Dendritic cell treated with granulocyte-macrophage colony-stimulating factor and Interleukin-4, amounts not matched to agents 40 ng/mL and 50 ng/mL, for 4 days (primary cell): ENCODE data around the gene ACRV1.

Source experiments
- H3K27ac Mint-ChIP-seq: one replicate; pipeline ENCODE4 v1.8.0; 2022; ENCODE audit warnings: mild to moderate bottlenecking, mixed read lengths
- H3K27me3 Mint-ChIP-seq: one replicate; pipeline ENCODE4 v1.8.0; 2022; ENCODE audit warnings: mild to moderate bottlenecking, mixed read lengths
- H3K36me3 Mint-ChIP-seq: one replicate; pipeline ENCODE4 v1.8.0; 2022; ENCODE audit warnings: low read depth, mixed read lengths
- H3K4me1 Mint-ChIP-seq: one replicate; pipeline ENCODE4 v1.8.0; 2022; ENCODE audit warnings: low read depth, mixed read lengths
- H3K4me3 Mint-ChIP-seq: one replicate; pipeline ENCODE4 v1.8.0; 2022; ENCODE audit warnings: mild to moderate bottlenecking, moderate library complexity, mixed read lengths
- H3K9me3 Mint-ChIP-seq: one replicate; pipeline ENCODE4 v1.8.0; 2022; ENCODE audit warnings: mixed read lengths
- intact Hi-C: fragments of 100-400 bp; cut with micrococcal nuclease; formaldehyde crosslinking; loops from one replicate; pipeline ENCODE4 v1.15.0; 2022

The ACRV1 gene

DNA sequence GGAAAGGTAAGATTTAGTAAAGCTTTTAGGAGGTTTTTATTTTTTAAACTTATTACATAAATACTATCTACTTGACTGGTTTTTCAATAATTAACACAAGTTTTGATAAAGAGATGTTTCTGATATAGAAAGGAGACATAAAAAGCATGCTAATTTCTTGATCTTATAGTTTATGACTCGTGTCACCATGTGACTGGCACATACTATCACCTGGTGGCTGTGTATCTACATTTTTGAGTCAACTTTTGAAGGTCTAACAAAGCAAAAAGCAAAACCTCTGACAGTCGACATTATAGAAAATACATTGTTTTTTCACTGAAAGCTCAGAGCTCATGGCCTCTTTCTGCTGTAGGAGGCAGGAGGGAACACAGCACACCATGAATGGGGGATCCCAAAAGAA is 810 bp downstream of the ACRV1 start:
- H3K27me3 Mint-ChIP-seq: no peaks in the 10 kb centered on the region
- no peaks in the 10 kb centered on the region for H3K9me3 Mint-ChIP-seq
- H3K36me3 Mint-ChIP-seq: no peaks in the 10 kb centered on the region
- no peak overlapping the region for H3K4me3 Mint-ChIP-seq
- intact Hi-C loops: no loop called here
- no peak overlapping the region for H3K27ac Mint-ChIP-seq
- H3K4me1 Mint-ChIP-seq: no peaks in the 10 kb centered on the region

DNA sequence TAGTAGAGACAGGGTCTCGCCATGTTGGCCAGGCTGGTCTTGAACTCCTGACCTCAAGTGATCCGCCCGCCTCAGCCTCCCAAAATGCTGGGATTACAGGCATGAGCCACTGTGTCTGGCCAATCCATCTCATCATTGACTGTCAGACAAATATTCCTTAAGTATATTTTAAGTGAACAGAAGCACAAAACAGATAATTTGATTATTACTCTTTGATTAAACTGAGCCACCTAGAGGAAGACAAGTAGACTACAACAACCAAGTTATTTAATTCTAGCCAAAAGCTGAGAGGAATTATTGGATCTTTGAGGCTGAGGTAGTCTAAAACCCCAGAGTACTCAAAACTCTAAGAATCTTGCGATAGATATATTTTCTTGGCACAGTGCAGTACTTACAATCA is 1.2 kb downstream of the ACRV1 start:
- no peaks in the 10 kb centered on the region for H3K27me3 Mint-ChIP-seq
- no peaks in the 10 kb centered on the region for H3K36me3 Mint-ChIP-seq
- no peaks in the 10 kb centered on the region for H3K9me3 Mint-ChIP-seq
- no peak overlapping the region for H3K4me3 Mint-ChIP-seq
- no peak overlapping the region for H3K27ac Mint-ChIP-seq
- H3K4me1 Mint-ChIP-seq: no peaks in the 10 kb centered on the region
- intact Hi-C loops: no loop called here

DNA sequence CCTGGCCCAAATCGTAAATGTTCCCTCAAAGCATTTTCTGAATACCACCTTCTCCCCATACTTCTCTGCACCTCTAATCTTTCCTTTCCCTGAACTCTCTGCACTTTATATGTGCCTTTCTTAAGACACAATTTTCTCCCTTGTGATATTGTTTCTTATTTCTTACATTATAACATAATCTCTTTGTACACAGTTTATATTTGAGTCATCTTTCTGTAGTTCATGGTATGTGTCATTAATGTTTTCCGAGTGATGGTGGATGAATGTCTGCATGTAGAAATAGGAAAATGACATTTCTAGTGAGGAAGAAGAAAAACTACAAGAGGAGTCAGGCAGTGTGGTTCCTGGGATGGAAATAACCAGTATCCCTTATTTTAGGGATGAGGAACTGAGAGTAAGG is 5.5 kb downstream of the ACRV1 start:
- no peak overlapping the region for H3K4me3 Mint-ChIP-seq
- no peaks in the 10 kb centered on the region for H3K4me1 Mint-ChIP-seq
- no peaks in the 10 kb centered on the region for H3K27me3 Mint-ChIP-seq
- no peaks in the 10 kb centered on the region for H3K9me3 Mint-ChIP-seq
- intact Hi-C loops: no loop called here
- no peaks in the 10 kb centered on the region for H3K36me3 Mint-ChIP-seq
- no peak overlapping the region for H3K27ac Mint-ChIP-seq

DNA sequence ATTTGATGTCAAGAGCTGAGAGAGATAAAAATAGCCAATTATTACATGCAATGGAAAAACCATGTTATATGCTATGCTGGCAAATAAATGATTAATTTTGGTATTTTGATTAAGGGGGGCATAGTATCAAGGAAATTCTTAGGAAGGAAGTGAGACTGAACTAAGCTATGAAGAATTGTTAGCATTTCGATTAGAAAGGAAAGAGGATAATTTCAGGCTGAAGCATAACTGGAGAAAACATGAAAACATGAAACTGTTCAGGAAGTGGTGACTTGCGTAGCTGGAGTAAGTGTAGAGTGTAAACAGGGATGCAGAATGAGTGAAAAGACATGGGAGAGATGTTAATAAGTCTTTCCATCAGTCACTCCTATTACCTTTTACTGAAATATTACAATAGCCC is 6.4 kb downstream of the ACRV1 start:
- Mint-ChIP-seq H3K27me3 (no peaks in the 10 kb centered on the region), H3K4me1 (no peaks in the 10 kb centered on the region), H3K27ac (no peak overlapping the region), H3K4me3 (no peak overlapping the region), H3K9me3 (no peaks in the 10 kb centered on the region), H3K36me3 (no peaks in the 10 kb centered on the region)
- intact Hi-C loops: no loop called here

DNA sequence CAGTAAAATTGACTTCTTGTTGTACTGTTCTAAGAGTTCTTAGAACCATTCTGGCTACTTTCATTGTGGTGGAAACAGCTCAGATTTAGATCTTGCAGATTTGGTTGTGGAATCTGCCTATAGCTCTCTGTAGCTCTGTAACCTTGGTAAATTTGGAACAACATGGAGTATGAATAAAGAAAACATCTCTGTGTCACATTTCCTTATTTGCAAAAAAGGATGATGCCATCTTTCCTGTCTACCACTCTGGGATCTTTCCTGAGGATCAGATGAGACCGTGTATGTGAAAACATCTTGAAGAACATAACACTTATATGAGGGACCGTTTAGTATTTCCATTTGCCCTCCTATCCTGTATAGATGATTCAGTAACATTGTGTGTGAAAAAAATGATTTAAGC is 9.1 kb downstream of the ACRV1 start:
- H3K9me3 Mint-ChIP-seq: no peaks in the 10 kb centered on the region
- intact Hi-C loops: no loop called here
- H3K27me3 Mint-ChIP-seq: no peaks in the 10 kb centered on the region
- H3K36me3 Mint-ChIP-seq: peaks cover 9% of the 10 kb centered on the region
- no peak overlapping the region for H3K4me3 Mint-ChIP-seq
- no peaks in the 10 kb centered on the region for H3K4me1 Mint-ChIP-seq
- no peak overlapping the region for H3K27ac Mint-ChIP-seq

DNA sequence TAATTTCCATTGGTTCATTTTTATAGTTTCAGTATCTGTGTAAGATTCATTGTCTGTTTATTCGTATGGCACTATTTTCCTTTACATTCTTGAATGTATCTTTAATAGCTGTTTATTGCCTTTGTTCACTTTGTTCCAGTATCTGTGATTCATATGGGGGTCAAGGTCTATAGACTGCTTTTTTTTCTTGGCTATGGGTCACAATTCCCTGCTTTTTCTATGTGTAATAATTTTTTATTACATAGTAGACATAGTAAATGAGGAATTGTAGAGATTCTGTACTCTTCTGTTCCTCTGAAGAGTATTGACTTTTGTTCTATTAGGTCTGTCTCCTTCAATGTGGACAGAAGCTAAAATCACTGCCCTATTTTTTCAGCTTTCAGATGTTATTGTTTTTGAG is 10.5 kb downstream of the ACRV1 start:
- peaks cover 4% of the 10 kb centered on the region for H3K9me3 Mint-ChIP-seq

DNA sequence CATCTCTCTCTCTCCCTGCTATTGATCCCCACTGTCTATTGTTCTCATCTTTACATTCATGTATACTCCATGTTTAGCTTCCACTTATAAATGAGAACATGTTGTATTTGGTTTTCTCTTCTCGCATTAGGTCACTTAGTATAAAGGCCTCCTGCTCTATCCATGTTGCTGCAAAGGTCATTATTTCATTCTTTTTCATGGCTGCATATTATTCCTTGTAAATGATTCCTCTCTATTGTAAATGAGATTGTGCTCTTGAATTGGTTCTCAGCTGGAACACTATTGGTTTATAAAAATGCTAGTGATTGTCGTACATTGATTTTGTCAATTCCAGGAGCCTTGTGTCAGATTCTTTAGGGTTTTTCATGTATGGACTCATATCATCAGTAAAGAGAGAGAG is 13.5 kb downstream of the ACRV1 start:
- peaks cover 8% of the 10 kb centered on the region for H3K9me3 Mint-ChIP-seq

More for the DNA sequence above, 10.5 kb downstream of the ACRV1 start:
- no peaks in the 10 kb centered on the region for H3K27me3 Mint-ChIP-seq
- intact Hi-C loops: no loop called here
- H3K27ac Mint-ChIP-seq: no peak overlapping the region
- H3K4me1 Mint-ChIP-seq: no peaks in the 10 kb centered on the region
- no peak overlapping the region for H3K4me3 Mint-ChIP-seq
- peaks cover 22% of the 10 kb centered on the region for H3K36me3 Mint-ChIP-seq

DNA sequence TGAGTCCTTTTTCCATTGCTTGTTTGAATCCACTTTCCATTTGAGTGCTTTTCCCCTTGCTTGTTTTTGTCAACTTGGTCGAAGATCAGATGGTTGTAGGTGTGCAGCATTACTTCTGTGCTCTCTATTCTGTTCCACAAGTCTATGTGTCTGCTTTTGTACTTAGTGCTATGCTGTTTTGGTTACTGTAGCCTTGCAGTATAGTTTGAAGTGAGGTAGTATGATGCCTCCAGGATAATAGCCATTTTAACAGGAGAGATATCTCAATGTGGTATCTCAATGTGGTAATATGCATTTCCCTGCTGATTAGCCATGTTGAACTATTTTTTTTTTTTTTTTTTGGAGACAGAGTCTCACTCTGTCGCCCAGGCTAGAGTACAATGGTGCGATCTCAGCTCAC is 16.7 kb downstream of the ACRV1 start:
- H3K4me3 Mint-ChIP-seq: no peak overlapping the region
- peaks cover 8% of the 10 kb centered on the region for H3K9me3 Mint-ChIP-seq
- no peak overlapping the region for H3K27ac Mint-ChIP-seq
- H3K4me1 Mint-ChIP-seq: no peaks in the 10 kb centered on the region
- H3K27me3 Mint-ChIP-seq: no peaks in the 10 kb centered on the region
- intact Hi-C loops: no loop called here
- peaks cover 31% of the 10 kb centered on the region for H3K36me3 Mint-ChIP-seq

More for the DNA sequence above, 13.5 kb downstream of the ACRV1 start:
- Mint-ChIP-seq H3K27me3 (no peaks in the 10 kb centered on the region), H3K27ac (no peak overlapping the region), H3K36me3 (peaks cover 31% of the 10 kb centered on the region), H3K4me1 (no peaks in the 10 kb centered on the region), H3K4me3 (no peak overlapping the region)
- intact Hi-C loops: no loop called here

DNA sequence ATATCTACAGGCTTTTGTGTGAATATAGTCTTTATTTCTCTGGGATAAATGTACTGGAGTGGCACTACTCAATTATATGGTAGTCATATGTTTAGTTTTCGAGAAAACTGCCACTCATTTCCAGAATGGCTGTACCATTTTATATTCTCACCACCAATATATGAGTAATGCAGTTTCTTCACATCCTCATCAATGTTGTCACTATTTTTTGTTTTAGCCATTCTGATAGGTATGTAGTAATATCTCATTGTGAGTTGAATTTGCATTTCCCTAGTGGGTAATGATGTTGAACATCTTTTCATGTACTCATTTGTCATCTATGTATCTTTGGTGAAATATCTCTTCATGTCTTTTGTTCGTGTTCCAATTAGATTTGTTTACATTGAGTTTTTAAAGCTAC is 18.0 kb downstream of the ACRV1 start:
- Mint-ChIP-seq H3K27ac (no peak overlapping the region), H3K36me3 (peaks cover 31% of the 10 kb centered on the region), H3K27me3 (no peaks in the 10 kb centered on the region), H3K4me3 (no peak overlapping the region), H3K4me1 (no peaks in the 10 kb centered on the region), H3K9me3 (peaks cover 8% of the 10 kb centered on the region)
- intact Hi-C loops: no loop called here

DNA sequence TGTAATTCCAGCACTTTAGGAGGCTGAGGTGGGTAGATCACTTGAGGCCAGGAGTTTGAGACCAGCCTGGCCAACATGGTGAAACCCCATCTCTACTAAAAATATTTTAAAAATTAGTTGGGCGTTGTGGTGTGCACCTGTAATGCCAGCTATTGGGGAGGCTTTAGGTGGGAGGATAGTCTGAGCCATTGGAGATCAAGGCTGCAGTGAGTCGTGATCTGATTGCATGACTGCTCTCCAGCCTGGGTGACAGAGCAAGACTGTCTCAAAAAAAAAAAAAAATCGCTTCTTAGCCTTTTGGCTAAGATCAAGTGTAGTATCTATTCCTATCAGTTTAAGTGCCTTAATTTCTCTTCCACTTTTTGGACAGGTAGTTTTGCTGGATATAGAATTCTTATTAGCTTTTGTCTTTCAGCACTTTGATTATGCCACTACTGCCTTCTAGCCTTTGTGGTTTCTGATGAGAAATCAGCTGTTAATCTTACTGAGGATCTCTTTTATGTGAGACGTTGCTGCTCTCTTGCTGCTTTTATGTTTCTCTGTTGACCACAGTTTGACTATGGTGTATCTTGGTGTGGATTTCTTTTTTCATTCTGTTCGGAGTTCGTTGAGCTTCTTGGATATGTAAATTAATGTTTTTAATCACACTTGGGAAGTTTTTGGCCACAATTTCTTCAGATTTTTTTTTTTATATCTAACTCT is 31.0 kb downstream of the ACRV1 start:
- Mint-ChIP-seq H3K27ac (no peak overlapping the region), H3K4me1 (no peaks in the 10 kb centered on the region), H3K27me3 (no peaks in the 10 kb centered on the region), H3K36me3 (no peaks in the 10 kb centered on the region), H3K4me3 (no peak overlapping the region), H3K9me3 (no peaks in the 10 kb centered on the region)
- intact Hi-C loops: no loop called here

DNA sequence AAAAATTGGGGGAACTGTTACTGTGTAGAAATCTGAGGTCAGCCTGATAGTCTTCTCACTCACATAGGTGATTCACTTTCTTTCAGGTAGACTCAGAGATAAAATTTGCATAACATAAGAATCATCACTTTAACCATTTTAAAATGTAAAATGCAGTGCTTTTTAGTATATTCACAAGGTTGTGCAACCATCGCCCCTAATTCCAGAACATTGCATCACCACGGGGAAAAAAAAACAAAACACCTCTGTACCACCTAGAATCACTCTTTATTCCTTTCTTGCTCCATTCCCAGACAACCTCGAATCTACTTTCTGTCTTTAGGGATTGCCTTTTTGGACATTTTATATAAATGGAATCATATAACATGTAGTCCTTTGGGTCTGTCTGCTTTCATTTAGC is 34.8 kb downstream of the ACRV1 start:
- Mint-ChIP-seq H3K4me3 (no peak overlapping the region), H3K27me3 (no peaks in the 10 kb centered on the region), H3K9me3 (no peaks in the 10 kb centered on the region), H3K36me3 (no peaks in the 10 kb centered on the region), H3K4me1 (no peaks in the 10 kb centered on the region), H3K27ac (no peak overlapping the region)
- intact Hi-C loops: no loop called here

DNA sequence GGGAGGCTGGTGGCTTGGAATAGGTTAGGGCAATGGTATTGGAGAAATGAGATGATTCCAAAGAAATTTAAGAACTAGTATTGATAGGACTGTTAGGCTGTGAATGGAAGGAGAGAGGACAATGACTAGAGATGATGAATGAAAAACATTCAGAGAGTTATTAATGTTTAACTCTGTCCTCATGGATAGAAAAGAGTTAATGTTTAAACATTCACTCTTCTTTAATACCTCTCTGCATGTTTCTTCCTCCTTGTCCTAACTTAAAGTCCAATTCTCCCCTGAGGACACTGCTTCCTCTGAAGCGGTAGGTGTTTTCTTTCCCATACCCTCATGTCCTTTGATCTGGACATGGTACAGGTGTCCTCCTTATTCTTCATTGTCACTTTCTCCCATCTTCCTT is 42.3 kb downstream of the ACRV1 start:
- H3K4me3 Mint-ChIP-seq: no peak overlapping the region

DNA sequence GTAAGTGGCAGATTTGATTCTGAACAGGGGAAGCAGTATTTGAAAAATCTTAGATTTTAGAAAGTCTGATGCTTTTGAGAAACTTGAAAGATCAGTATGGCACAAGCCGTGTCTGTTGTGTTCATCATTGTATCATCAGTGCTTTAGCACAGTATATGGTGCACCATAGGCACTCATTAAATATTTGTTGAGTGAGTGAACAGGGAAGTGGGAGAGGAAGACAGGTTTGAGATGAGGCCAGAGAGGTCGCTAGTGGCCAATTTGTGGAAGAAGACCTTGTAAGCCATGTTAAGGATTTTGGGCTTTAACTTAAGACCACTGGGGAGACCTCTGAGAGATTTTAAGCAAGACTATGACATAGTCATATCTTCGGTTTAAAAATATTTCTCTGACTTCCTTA is 42.8 kb downstream of the ACRV1 start:
- H3K36me3 Mint-ChIP-seq: peaks cover 10% of the 10 kb centered on the region

More for the DNA sequence above, 42.3 kb downstream of the ACRV1 start:
- Mint-ChIP-seq H3K36me3 (peaks cover 10% of the 10 kb centered on the region), H3K9me3 (no peaks in the 10 kb centered on the region), H3K4me1 (no peaks in the 10 kb centered on the region), H3K27ac (no peak overlapping the region), H3K27me3 (no peaks in the 10 kb centered on the region)
- intact Hi-C loops: no loop called here

DNA sequence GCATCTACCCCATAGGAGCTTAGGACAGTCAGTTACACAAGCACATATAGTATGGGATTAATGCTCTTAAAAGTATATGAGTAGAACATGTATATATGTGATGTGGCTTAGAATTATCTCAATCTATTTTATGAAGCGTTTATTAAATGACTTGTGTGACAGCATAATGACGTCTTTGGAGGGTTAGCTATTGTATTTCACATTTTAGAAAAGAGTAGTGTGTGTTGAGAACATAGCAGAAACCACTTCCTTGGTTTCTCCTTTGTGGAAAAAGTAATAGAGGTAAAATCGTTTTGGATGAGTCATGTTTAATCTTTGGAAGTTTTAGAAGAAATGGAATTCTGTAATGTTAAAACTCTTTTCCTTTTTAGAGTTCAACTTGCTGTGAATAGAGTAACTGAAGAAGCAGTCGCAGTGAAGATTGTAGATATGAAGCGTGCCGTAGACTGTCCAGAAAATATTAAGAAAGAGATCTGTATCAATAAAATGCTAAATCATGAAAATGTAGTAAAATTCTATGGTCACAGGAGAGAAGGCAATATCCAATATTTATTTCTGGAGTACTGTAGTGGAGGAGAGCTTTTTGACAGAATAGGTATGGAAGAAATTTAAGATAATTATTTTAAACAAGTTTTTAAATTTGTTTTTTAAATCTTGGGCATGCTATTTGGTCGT is 53.3 kb downstream of the ACRV1 start:
- Mint-ChIP-seq H3K9me3 (no peaks in the 10 kb centered on the region), H3K4me1 (peaks cover 22% of the 10 kb centered on the region), H3K27me3 (no peaks in the 10 kb centered on the region), H3K27ac (no peak overlapping the region), H3K36me3 (peaks cover 17% of the 10 kb centered on the region), H3K4me3 (no peak overlapping the region)
- intact Hi-C loops: loop anchor here (5.0 kb wide), 3 partner anchors 35 to 260 kb away; partner anchors contain the start of genes HYLS1 and STT3A

More for the DNA sequence above, 42.8 kb downstream of the ACRV1 start:
- intact Hi-C loops: no loop called here
- Mint-ChIP-seq H3K9me3 (no peaks in the 10 kb centered on the region), H3K27ac (no peak overlapping the region), H3K4me1 (no peaks in the 10 kb centered on the region), H3K27me3 (no peaks in the 10 kb centered on the region), H3K4me3 (no peak overlapping the region)
